ENCODE results near the gene CACNA1G.

DNA sequence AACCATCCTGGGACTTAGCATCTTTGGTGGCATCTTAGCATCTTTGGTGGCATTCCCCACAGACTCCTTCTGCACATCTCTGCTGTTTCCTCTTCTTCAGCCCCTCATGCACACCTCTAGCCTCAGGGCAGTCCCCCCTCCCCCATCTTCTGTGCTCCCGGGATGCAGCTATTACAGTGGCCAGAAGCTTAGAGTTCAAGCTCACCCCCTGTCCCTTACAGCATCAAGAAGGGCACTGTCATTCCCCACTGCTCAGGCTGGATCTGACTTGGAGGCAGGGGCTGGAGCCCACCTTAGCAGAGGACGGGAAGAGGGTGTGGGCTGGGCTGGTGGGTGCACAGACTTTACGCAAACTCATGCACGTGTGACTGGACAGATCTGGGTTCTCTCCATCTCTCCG is 27.3 kb upstream of the CACNA1G start:
- TF ChIP-seq CREM (CRISPR knock-in tag; IDR thresholded peaks at IDR 0.05) (no peak), SP1 (CRISPR knock-in tag; conservative IDR thresholded peaks at IDR 0.05) (no peak), NR1H2 (CRISPR knock-in tag; IDR thresholded peaks at IDR 0.05) (no peak), NR2C2 (CRISPR knock-in tag; IDR thresholded peaks at IDR 0.05) (no peak), JUN (CRISPR knock-in tag; IDR thresholded peaks at IDR 0.05) (no peak), ZNF121 (CRISPR knock-in tag; IDR thresholded peaks at IDR 0.05) (no peak), ETV6 (CRISPR knock-in tag; IDR thresholded peaks at IDR 0.05) (no peak)
- TF ChIP-seq, protein P1, sequence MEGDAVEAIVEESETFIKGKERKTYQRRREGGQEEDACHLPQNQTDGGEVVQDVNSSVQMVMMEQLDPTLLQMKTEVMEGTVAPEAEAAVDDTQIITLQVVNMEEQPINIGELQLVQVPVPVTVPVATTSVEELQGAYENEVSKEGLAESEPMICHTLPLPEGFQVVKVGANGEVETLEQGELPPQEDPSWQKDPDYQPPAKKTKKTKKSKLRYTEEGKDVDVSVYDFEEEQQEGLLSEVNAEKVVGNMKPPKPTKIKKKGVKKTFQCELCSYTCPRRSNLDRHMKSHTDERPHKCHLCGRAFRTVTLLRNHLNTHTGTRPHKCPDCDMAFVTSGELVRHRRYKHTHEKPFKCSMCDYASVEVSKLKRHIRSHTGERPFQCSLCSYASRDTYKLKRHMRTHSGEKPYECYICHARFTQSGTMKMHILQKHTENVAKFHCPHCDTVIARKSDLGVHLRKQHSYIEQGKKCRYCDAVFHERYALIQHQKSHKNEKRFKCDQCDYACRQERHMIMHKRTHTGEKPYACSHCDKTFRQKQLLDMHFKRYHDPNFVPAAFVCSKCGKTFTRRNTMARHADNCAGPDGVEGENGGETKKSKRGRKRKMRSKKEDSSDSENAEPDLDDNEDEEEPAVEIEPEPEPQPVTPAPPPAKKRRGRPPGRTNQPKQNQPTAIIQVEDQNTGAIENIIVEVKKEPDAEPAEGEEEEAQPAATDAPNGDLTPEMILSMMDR (IDR thresholded peaks at IDR 0.05): no peak
- TF ChIP-seq, protein P2, sequence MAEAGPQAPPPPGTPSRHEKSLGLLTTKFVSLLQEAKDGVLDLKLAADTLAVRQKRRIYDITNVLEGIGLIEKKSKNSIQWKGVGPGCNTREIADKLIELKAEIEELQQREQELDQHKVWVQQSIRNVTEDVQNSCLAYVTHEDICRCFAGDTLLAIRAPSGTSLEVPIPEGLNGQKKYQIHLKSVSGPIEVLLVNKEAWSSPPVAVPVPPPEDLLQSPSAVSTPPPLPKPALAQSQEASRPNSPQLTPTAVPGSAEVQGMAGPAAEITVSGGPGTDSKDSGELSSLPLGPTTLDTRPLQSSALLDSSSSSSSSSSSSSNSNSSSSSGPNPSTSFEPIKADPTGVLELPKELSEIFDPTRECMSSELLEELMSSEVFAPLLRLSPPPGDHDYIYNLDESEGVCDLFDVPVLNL (CRISPR knock-in tag; IDR thresholded peaks at IDR 0.05; ENCODE audit: borderline replicate concordance, low read depth): no peak
- TF ChIP-seq, protein P3, sequence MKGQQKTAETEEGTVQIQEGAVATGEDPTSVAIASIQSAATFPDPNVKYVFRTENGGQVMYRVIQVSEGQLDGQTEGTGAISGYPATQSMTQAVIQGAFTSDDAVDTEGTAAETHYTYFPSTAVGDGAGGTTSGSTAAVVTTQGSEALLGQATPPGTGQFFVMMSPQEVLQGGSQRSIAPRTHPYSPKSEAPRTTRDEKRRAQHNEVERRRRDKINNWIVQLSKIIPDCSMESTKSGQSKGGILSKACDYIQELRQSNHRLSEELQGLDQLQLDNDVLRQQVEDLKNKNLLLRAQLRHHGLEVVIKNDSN (CRISPR knock-in tag; IDR thresholded peaks at IDR 0.05): no peak
- TF ChIP-seq, protein P4, sequence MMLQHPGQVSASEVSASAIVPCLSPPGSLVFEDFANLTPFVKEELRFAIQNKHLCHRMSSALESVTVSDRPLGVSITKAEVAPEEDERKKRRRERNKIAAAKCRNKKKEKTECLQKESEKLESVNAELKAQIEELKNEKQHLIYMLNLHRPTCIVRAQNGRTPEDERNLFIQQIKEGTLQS (CRISPR knock-in tag; conservative IDR thresholded peaks at IDR 0.05): no peak
